Activated T-helper 1 cell treated with anti-CD3 and anti-CD28 coated beads, Interleukin-2, amount 50 U/mL, for 16 hours (primary cell): ENCODE data around the gene BABAM1.
A peak's percentile ranks its signal among the peaks of the same experiment; 100 is the strongest.

Experiments
- DNase-seq, 2 donors: peaks; one replicate each; pipeline ENCODE4 v3.0.0-alpha.2; 2020; ENCODE audit warnings: low read depth in 1 of 2, low spot score in 1 of 2

Gene BABAM1

GRCh38 chr19:17266975-17267788, at the start of gene BABAM1:
BABAM1 (plus strand) TSS chr19:17267443; CDS start chr19:17268807, 1,364 bp downstream.
- peak; percentile 81 to 91 for DNase-seq

GRCh38 chr19:17219286-17219685, 48.0 kb upstream of the BABAM1 start:
- DNase-seq = no peak

- no peak for DNase-seq
Observed at GRCh38 chr19:17220207-17220758, 47.0 kb upstream of the BABAM1 start.

- no peak for DNase-seq
Observed at GRCh38 chr19:17225053-17225452, 42.2 kb upstream of the BABAM1 start.

- DNase-seq = peak; percentile 92 to 94
Observed at GRCh38 chr19:17226002-17226933, 41.0 kb upstream of the BABAM1 start, which contains the start of gene OCEL1. OCEL1 (plus strand) TSS chr19:17226226; CDS start chr19:17226248, 22 bp downstream.

GRCh38 chr19:17227798-17228367, 39.4 kb upstream of the BABAM1 start:
- no peak for DNase-seq

GRCh38 chr19:17229890-17230289, 37.4 kb upstream of the BABAM1 start:
- DNase-seq = no peak

- DNase-seq = no peak
Observed at GRCh38 chr19:17232258-17232657, 35.0 kb upstream of the BABAM1 start.

- peak in 1 of 2 donors; percentile 47 for DNase-seq
Observed at GRCh38 chr19:17234911-17235299, 32.3 kb upstream of the BABAM1 start.

GRCh38 chr19:17235300-17235970, 31.8 kb upstream of the BABAM1 start:
- peak; percentile 50 to 69 for DNase-seq

- no peak for DNase-seq
Observed at GRCh38 chr19:17235971-17236777, 31.1 kb upstream of the BABAM1 start.

- DNase-seq = no peak
Observed at GRCh38 chr19:17236811-17237543, 30.3 kb upstream of the BABAM1 start.

- DNase-seq = no peak
Observed at GRCh38 chr19:17237747-17238706, 29.2 kb upstream of the BABAM1 start.

- no peak for DNase-seq
Observed at GRCh38 chr19:17240062-17240752, 27.0 kb upstream of the BABAM1 start.

- no peak for DNase-seq
Observed at GRCh38 chr19:17240826-17241399, 26.3 kb upstream of the BABAM1 start.

GRCh38 chr19:17242431-17243208, 24.6 kb upstream of the BABAM1 start:
- no peak for DNase-seq
